Endothelial cell of umbilical vein (primary cell): ENCODE data around the gene ANKMY1.

Experiments used
- EZH2 ChIP-seq: IDR thresholded peaks from 2 replicates; pipeline ENCODE4 v1.6.1; 2012; ENCODE audit warnings: borderline replicate concordance, low read depth, mild to moderate bottlenecking, moderate library complexity, low read length, inconsistent platforms; ENCODE audit not compliant: severe bottlenecking
- FOS ChIP-seq: IDR thresholded peaks from 2 replicates; pipeline ENCODE4 v1.6.1; 2011; ENCODE audit warnings: mild to moderate bottlenecking, low read length, moderate library complexity, borderline replicate concordance; ENCODE audit not compliant: insufficient read depth
- GATA2 ChIP-seq: IDR thresholded peaks from 2 replicates; pipeline ENCODE4 v1.7.0; 2011; ENCODE audit warnings: low read depth, mild to moderate bottlenecking, moderate library complexity, mixed read lengths, low read length; ENCODE audit not compliant: insufficient read length, insufficient read depth
- POLR2A ChIP-seq: IDR thresholded peaks from 2 replicates; pipeline ENCODE4 v1.6.1; 2012; ENCODE audit warnings: low read depth, mild to moderate bottlenecking, control low read depth, low read length
- TF ChIP-seq, protein P1 (sequence below): IDR thresholded peaks from 2 replicates; pipeline ENCODE4 v1.6.1; 2011; ENCODE audit not compliant: insufficient read depth, insufficient read length
- TF ChIP-seq, protein P2 (sequence below), 2 donors: IDR thresholded peaks; 1 replicate in 1 of 2; 2 replicates in 1 of 2; pipeline ENCODE4 v1.5.1; 2011; ENCODE audit warnings: low read length in 2 of 2, mild to moderate bottlenecking in 2 of 2, moderate library complexity in 2 of 2, control low read depth in 1 of 2, inconsistent platforms in 1 of 2, low read depth in 1 of 2; ENCODE audit not compliant: insufficient read depth in 1 of 2; ENCODE audit errors: extremely low read depth in 1 of 2

DNA sequence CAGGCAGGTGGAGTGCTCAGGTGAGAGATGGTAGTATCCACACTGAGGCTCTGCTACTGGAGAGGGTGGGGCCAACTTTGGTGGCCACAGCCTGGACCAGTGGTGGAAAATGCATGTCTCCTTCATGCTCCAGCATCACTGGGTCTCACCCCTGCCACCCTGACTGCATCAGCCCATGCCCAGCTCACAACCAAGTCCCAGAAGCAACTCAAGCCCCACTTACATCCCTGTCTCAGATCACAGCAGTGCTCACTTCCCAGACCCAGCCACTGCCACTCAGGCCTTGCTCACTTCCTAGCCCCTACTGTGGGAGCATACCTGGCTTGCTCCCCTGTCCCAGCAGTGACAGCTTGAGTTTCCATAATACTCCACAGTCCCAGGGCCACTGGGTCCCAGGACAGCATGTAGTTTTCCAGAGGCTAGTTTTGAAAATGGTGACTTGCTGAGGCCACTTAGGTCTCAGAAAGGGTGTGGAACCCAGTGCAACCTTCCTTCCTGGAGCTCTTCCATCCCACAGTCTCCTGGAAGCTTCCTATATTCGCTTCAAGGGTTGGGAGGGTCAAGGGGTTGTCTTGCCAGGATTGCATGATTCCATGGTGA lies 63.5 kb downstream of the ANKMY1 start:
- TF ChIP-seq, protein P1, sequence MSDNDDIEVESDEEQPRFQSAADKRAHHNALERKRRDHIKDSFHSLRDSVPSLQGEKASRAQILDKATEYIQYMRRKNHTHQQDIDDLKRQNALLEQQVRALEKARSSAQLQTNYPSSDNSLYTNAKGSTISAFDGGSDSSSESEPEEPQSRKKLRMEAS = no peak
- no peak for TF ChIP-seq GATA2
- no peak for TF ChIP-seq POLR2A
- TF ChIP-seq FOS = no peak
- TF ChIP-seq, protein P2, sequence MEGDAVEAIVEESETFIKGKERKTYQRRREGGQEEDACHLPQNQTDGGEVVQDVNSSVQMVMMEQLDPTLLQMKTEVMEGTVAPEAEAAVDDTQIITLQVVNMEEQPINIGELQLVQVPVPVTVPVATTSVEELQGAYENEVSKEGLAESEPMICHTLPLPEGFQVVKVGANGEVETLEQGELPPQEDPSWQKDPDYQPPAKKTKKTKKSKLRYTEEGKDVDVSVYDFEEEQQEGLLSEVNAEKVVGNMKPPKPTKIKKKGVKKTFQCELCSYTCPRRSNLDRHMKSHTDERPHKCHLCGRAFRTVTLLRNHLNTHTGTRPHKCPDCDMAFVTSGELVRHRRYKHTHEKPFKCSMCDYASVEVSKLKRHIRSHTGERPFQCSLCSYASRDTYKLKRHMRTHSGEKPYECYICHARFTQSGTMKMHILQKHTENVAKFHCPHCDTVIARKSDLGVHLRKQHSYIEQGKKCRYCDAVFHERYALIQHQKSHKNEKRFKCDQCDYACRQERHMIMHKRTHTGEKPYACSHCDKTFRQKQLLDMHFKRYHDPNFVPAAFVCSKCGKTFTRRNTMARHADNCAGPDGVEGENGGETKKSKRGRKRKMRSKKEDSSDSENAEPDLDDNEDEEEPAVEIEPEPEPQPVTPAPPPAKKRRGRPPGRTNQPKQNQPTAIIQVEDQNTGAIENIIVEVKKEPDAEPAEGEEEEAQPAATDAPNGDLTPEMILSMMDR (IDR thresholded peaks at IDR 0.05; ENCODE audit: extremely low read depth in 1 of 2, insufficient read depth in 1 of 2, low read depth in 1 of 2, low read length in 2 of 2) = no peak
- no peak for TF ChIP-seq EZH2
